ENCODE data around the gene LRP1-AS.

LRP1-AS gene

DNA sequence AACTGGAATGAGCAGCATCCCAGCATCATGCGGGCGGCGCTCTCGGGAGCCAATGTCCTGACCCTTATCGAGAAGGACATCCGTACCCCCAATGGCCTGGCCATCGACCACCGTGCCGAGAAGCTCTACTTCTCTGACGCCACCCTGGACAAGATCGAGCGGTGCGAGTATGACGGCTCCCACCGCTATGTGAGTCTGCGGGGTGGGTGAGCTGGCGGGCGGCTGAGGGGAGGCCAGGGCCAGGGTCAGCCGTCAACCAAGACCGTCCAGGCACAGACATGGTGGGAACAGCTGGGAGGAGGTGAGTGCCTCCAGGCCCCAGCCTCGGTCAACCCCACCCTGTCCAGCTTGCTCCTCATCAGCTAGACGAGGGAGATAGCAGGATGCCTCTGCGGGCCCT, 43.4 kb upstream of the LRP1-AS start:
- Histone ChIP-seq H3K36me3 (ENCODE audit: control insufficient read depth in 1 of 2, insufficient read depth in 2 of 2, low read length in 2 of 2) (peaks cover 65 to 100% of the 10 kb centered on the region in 2 donors), H3K27me3 (ENCODE audit: control insufficient read depth in 1 of 2, insufficient read depth in 2 of 2, low read length in 2 of 2) (no peaks in the 10 kb centered on the region), H3K9me3 (ENCODE audit: control insufficient read depth in 1 of 2, low read length in 2 of 2) (no peaks in the 10 kb centered on the region), H3K27ac (ENCODE audit: low read depth, low read length) (no peak overlapping the region), H3K9ac (ENCODE audit: low read depth in 1 of 2, low read length in 2 of 2) (no peak overlapping the region), H3K4me3 (ENCODE audit: low read depth in 1 of 2, low read length in 2 of 2) (no peak overlapping the region), H3K4me1 (ENCODE audit: control insufficient read depth in 1 of 2, insufficient read depth in 2 of 2, low read length in 2 of 2) (no peaks in the 10 kb centered on the region)

DNA sequence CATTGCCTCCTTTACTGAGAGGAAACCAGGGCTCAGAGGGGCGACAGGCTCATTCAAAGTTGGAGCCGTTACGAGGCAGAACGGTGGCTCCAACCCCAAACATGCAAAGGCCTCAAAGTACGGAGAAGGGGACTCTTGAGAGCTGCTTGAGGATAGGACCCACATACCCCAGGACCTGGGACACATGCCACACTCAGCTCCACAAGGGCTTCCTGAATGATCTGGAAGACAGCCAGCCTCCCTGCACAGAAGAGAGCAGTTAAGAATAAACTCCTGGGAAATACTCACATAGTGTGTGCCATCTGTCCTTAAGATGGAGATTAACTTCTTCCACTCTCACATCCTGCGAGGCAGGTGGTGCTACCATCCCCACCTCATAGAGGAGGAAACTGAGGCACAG, 42.6 kb upstream of the LRP1-AS start:
- Histone ChIP-seq H3K36me3 (ENCODE audit: control insufficient read depth in 1 of 2, insufficient read depth in 2 of 2, low read length in 2 of 2) (peaks cover 63 to 100% of the 10 kb centered on the region in 2 donors), H3K27ac (ENCODE audit: low read depth, low read length) (no peak overlapping the region), H3K27me3 (ENCODE audit: control insufficient read depth in 1 of 2, insufficient read depth in 2 of 2, low read length in 2 of 2) (no peaks in the 10 kb centered on the region), H3K4me3 (ENCODE audit: low read depth in 1 of 2, low read length in 2 of 2) (no peak overlapping the region), H3K9me3 (ENCODE audit: control insufficient read depth in 1 of 2, low read length in 2 of 2) (no peaks in the 10 kb centered on the region), H3K9ac (ENCODE audit: low read depth in 1 of 2, low read length in 2 of 2) (no peak overlapping the region), H3K4me1 (ENCODE audit: control insufficient read depth in 1 of 2, insufficient read depth in 2 of 2, low read length in 2 of 2) (no peaks in the 10 kb centered on the region)

- H3K9me3 ChIP-seq (ENCODE audit: control insufficient read depth in 1 of 2, low read length in 2 of 2), result no peaks in the 10 kb centered on the region
- H3K36me3 ChIP-seq (ENCODE audit: control insufficient read depth in 1 of 2, insufficient read depth in 2 of 2, low read length in 2 of 2), result peaks cover 68 to 100% of the 10 kb centered on the region in 2 donors
- H3K27ac ChIP-seq (ENCODE audit: low read depth, low read length), result no peak overlapping the region
- no peaks in the 10 kb centered on the region for H3K4me1 ChIP-seq (ENCODE audit: control insufficient read depth in 1 of 2, insufficient read depth in 2 of 2, low read length in 2 of 2)
- H3K9ac ChIP-seq (ENCODE audit: low read depth in 1 of 2, low read length in 2 of 2), result no peak overlapping the region
- H3K4me3 ChIP-seq (ENCODE audit: low read depth in 1 of 2, low read length in 2 of 2), result no peak overlapping the region
- H3K27me3 ChIP-seq (ENCODE audit: control insufficient read depth in 1 of 2, insufficient read depth in 2 of 2, low read length in 2 of 2), result no peaks in the 10 kb centered on the region
Observed at GRCh38 chr12:57188090-57188425, 40.6 kb upstream of the LRP1-AS start.

GRCh38 chr12:57187222-57188089, 40.0 kb upstream of the LRP1-AS start:
- H3K27me3 ChIP-seq (ENCODE audit: control insufficient read depth in 1 of 2, insufficient read depth in 2 of 2, low read length in 2 of 2), result no peaks in the 10 kb centered on the region
- no peaks in the 10 kb centered on the region for H3K4me1 ChIP-seq (ENCODE audit: control insufficient read depth in 1 of 2, insufficient read depth in 2 of 2, low read length in 2 of 2)
- no peak overlapping the region for H3K9ac ChIP-seq (ENCODE audit: low read depth in 1 of 2, low read length in 2 of 2)
- peaks cover 61 to 94% of the 10 kb centered on the region in 2 donors for H3K36me3 ChIP-seq (ENCODE audit: control insufficient read depth in 1 of 2, insufficient read depth in 2 of 2, low read length in 2 of 2)
- H3K9me3 ChIP-seq (ENCODE audit: control insufficient read depth in 1 of 2, low read length in 2 of 2), result no peaks in the 10 kb centered on the region
- H3K4me3 ChIP-seq (ENCODE audit: low read depth in 1 of 2, low read length in 2 of 2), result no peak overlapping the region
- H3K27ac ChIP-seq (ENCODE audit: low read depth, low read length), result no peak overlapping the region

- H3K27ac ChIP-seq (ENCODE audit: low read depth, low read length), result no peak overlapping the region
- H3K9me3 ChIP-seq (ENCODE audit: control insufficient read depth in 1 of 2, low read length in 2 of 2), result no peaks in the 10 kb centered on the region
- H3K36me3 ChIP-seq (ENCODE audit: control insufficient read depth in 1 of 2, insufficient read depth in 2 of 2, low read length in 2 of 2), result peaks cover 48 to 89% of the 10 kb centered on the region in 2 donors
- no peaks in the 10 kb centered on the region for H3K27me3 ChIP-seq (ENCODE audit: control insufficient read depth in 1 of 2, insufficient read depth in 2 of 2, low read length in 2 of 2)
- no peaks in the 10 kb centered on the region for H3K4me1 ChIP-seq (ENCODE audit: control insufficient read depth in 1 of 2, insufficient read depth in 2 of 2, low read length in 2 of 2)
- no peak overlapping the region for H3K9ac ChIP-seq (ENCODE audit: low read depth in 1 of 2, low read length in 2 of 2)
- no peak overlapping the region for H3K4me3 ChIP-seq (ENCODE audit: low read depth in 1 of 2, low read length in 2 of 2)
Observed at GRCh38 chr12:57185906-57186508, 38.6 kb upstream of the LRP1-AS start.

- no peak overlapping the region for H3K4me3 ChIP-seq (ENCODE audit: low read depth in 1 of 2, low read length in 2 of 2)
- no peaks in the 10 kb centered on the region for H3K9me3 ChIP-seq (ENCODE audit: control insufficient read depth in 1 of 2, low read length in 2 of 2)
- H3K4me1 ChIP-seq (ENCODE audit: control insufficient read depth in 1 of 2, insufficient read depth in 2 of 2, low read length in 2 of 2), result no peaks in the 10 kb centered on the region
- no peak overlapping the region for H3K27ac ChIP-seq (ENCODE audit: low read depth, low read length)
- no peaks in the 10 kb centered on the region for H3K27me3 ChIP-seq (ENCODE audit: control insufficient read depth in 1 of 2, insufficient read depth in 2 of 2, low read length in 2 of 2)
- H3K36me3 ChIP-seq (ENCODE audit: control insufficient read depth in 1 of 2, insufficient read depth in 2 of 2, low read length in 2 of 2), result peaks cover 46 to 89% of the 10 kb centered on the region in 2 donors
- H3K9ac ChIP-seq (ENCODE audit: low read depth in 1 of 2, low read length in 2 of 2), result no peak overlapping the region
Observed at GRCh38 chr12:57185403-57185802, 38.0 kb upstream of the LRP1-AS start.

DNA sequence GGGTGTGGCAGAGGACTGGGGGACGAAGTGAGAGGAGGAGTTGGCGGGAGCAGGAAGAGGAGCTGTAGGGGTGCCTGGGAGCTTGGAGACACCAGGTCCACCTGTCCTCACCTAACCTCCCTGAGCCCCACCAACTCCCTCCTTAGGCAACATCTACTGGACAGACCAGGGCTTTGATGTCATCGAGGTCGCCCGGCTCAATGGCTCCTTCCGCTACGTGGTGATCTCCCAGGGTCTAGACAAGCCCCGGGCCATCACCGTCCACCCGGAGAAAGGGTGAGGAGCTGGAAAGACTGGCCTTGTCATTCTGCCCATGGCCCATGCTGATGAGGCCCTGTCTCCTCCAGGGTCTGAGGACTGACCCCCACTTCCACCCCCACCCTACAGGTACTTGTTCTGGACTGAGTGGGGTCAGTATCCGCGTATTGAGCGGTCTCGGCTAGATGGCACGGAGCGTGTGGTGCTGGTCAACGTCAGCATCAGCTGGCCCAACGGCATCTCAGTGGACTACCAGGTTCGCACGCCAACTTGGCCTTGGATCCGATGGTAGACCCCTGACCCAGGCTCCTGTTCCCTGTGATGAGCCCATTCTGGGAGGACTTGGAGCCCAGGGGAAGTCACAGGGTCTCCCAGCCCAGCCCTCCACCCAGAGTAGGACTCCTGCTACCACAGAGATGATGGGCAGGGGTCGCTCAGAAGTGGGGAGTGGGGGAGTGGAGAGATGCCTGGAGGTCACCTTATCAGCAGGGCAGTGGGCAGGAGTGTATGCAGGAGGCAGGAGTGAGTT, 36.7 kb upstream of the LRP1-AS start:
- H3K36me3 ChIP-seq (ENCODE audit: control insufficient read depth in 1 of 2, insufficient read depth in 2 of 2, low read length in 2 of 2), result peaks cover 50 to 89% of the 10 kb centered on the region in 2 donors

GRCh38 chr12:57182918-57183575, 35.6 kb upstream of the LRP1-AS start:
- Histone ChIP-seq H3K27ac (ENCODE audit: low read depth, low read length) (no peak overlapping the region), H3K36me3 (ENCODE audit: control insufficient read depth in 1 of 2, insufficient read depth in 2 of 2, low read length in 2 of 2) (peaks cover 51 to 89% of the 10 kb centered on the region in 2 donors)

More for the DNA sequence above, 36.7 kb upstream of the LRP1-AS start:
- no peaks in the 10 kb centered on the region for H3K4me1 ChIP-seq (ENCODE audit: control insufficient read depth in 1 of 2, insufficient read depth in 2 of 2, low read length in 2 of 2)
- H3K27me3 ChIP-seq (ENCODE audit: control insufficient read depth in 1 of 2, insufficient read depth in 2 of 2, low read length in 2 of 2), result no peaks in the 10 kb centered on the region
- H3K9ac ChIP-seq (ENCODE audit: low read depth in 1 of 2, low read length in 2 of 2), result no peak overlapping the region
- no peak overlapping the region for H3K27ac ChIP-seq (ENCODE audit: low read depth, low read length)
- no peaks in the 10 kb centered on the region for H3K9me3 ChIP-seq (ENCODE audit: control insufficient read depth in 1 of 2, low read length in 2 of 2)
- H3K4me3 ChIP-seq (ENCODE audit: low read depth in 1 of 2, low read length in 2 of 2), result no peak overlapping the region

DNA sequence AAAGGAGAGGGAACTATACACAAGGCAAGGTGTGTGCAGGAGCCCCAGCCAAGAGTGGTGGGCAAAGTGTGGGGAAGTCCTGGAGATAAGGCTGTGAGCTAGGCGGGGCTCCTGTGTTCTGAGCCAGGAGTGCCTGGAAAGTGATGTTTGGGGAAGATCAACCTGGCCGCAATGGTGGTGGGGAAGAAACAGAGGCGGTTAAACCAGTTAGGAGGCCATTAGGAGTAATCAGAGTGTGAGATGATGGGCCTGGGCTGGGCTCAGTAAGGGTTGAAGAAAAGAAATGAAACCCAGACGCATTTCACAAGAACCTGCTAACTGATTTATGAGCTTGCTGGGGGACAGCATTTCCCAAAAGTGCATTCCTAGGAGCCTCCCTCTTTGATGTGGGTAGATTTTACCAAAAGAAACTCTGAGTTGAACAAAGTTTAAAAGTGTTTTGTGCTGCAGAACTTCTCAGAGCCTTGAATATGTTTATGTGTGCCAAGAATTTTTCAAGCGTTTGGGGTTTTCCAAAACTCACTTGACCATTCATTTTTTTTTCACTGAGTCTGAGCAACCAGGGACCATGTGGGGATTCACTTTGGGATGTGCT, 34.2 kb upstream of the LRP1-AS start:
- peaks cover 50 to 86% of the 10 kb centered on the region in 2 donors for H3K36me3 ChIP-seq (ENCODE audit: control insufficient read depth in 1 of 2, insufficient read depth in 2 of 2, low read length in 2 of 2)
- no peak overlapping the region for H3K9ac ChIP-seq (ENCODE audit: low read depth in 1 of 2, low read length in 2 of 2)
- no peak overlapping the region for H3K4me3 ChIP-seq (ENCODE audit: low read depth in 1 of 2, low read length in 2 of 2)
- H3K9me3 ChIP-seq (ENCODE audit: control insufficient read depth in 1 of 2, low read length in 2 of 2), result no peaks in the 10 kb centered on the region
- no peaks in the 10 kb centered on the region for H3K27me3 ChIP-seq (ENCODE audit: control insufficient read depth in 1 of 2, insufficient read depth in 2 of 2, low read length in 2 of 2)
- no peak overlapping the region for H3K27ac ChIP-seq (ENCODE audit: low read depth, low read length)
- H3K4me1 ChIP-seq (ENCODE audit: control insufficient read depth in 1 of 2, insufficient read depth in 2 of 2, low read length in 2 of 2), result no peaks in the 10 kb centered on the region

More at GRCh38 chr12:57182918-57183575, 35.6 kb upstream of the LRP1-AS start:
- Histone ChIP-seq H3K4me3 (ENCODE audit: low read depth in 1 of 2, low read length in 2 of 2) (no peak overlapping the region), H3K9ac (ENCODE audit: low read depth in 1 of 2, low read length in 2 of 2) (no peak overlapping the region), H3K4me1 (ENCODE audit: control insufficient read depth in 1 of 2, insufficient read depth in 2 of 2, low read length in 2 of 2) (no peaks in the 10 kb centered on the region), H3K9me3 (ENCODE audit: control insufficient read depth in 1 of 2, low read length in 2 of 2) (no peaks in the 10 kb centered on the region), H3K27me3 (ENCODE audit: control insufficient read depth in 1 of 2, insufficient read depth in 2 of 2, low read length in 2 of 2) (no peaks in the 10 kb centered on the region)

Measured in duodenal mucosa (tissue), 2 donors.